Loucy (cell line): ENCODE measurements around the gene YIF1B.

Experiments used
- H2AFZ ChIP-seq: fragments of 200-600 bp; sonication (generic); 2 replicates; pipeline ENCODE4 v1.6.0; 2016; ENCODE audit warnings: antibody characterized with exemption, mild to moderate bottlenecking, low read length, moderate library complexity
- H3F3A ChIP-seq: fragments of 200-600 bp; 2 replicates; pipeline ENCODE4 v1.6.0; 2016; ENCODE audit warnings: antibody characterized with exemption, low read depth, mild to moderate bottlenecking
- H3K27me3 ChIP-seq: fragments of 200-600 bp; sonication (generic); 2 replicates; pipeline ENCODE4 v1.6.1; 2014; ENCODE audit warnings: low read length, mild to moderate bottlenecking; ENCODE audit not compliant: insufficient read depth, poor library complexity, severe bottlenecking
- H3K36me3 ChIP-seq: fragments of 200-600 bp; sonication (generic); 2 replicates; pipeline ENCODE4 v1.6.1; 2016; ENCODE audit warnings: low read length; ENCODE audit not compliant: insufficient read depth
- H3K4me1 ChIP-seq: fragments of 200-600 bp; sonication (generic); 2 replicates; pipeline ENCODE4 v1.5.1; 2014; ENCODE audit warnings: low read length, mild to moderate bottlenecking; ENCODE audit not compliant: insufficient read depth, poor library complexity, severe bottlenecking
- H3K4me2 ChIP-seq: fragments of 200-600 bp; sonication (generic); 2 replicates; pipeline ENCODE4 v1.6.0; 2014; ENCODE audit warnings: antibody characterized with exemption, low read length, low read depth, mild to moderate bottlenecking; ENCODE audit not compliant: poor library complexity, severe bottlenecking
- H3K4me3 ChIP-seq: fragments of 200-600 bp; sonication (generic); 2 replicates; pipeline ENCODE4 v1.5.1; 2014; ENCODE audit warnings: low read length, mild to moderate bottlenecking, mixed read lengths; ENCODE audit not compliant: poor library complexity, severe bottlenecking
- H3K79me2 ChIP-seq: fragments of 200-600 bp; sonication (generic); 2 replicates; pipeline ENCODE4 v1.6.1; 2014; ENCODE audit warnings: low read length; ENCODE audit not compliant: insufficient read depth
- H3K9ac ChIP-seq: fragments of 200-600 bp; sonication (generic); 2 replicates; pipeline ENCODE4 v1.6.0; 2014; ENCODE audit warnings: mild to moderate bottlenecking, low read depth, low read length, moderate library complexity; ENCODE audit not compliant: poor library complexity, severe bottlenecking
- H3K9me2 ChIP-seq: fragments of 200-600 bp; sonication (generic); replicated peaks from 2 replicates; pipeline ENCODE4 v1.6.1; 2016; ENCODE audit warnings: low read depth, low read length, mixed read lengths
- H3K9me3 ChIP-seq: fragments of 200-600 bp; sonication (generic); 2 replicates; pipeline ENCODE4 v1.6.1; 2014; ENCODE audit warnings: mild to moderate bottlenecking, antibody characterized with exemption, low read length, low read depth; ENCODE audit not compliant: insufficient read depth
- H4K20me1 ChIP-seq: fragments of 200-600 bp; sonication (generic); 2 replicates; pipeline ENCODE4 v1.6.0; 2014; ENCODE audit warnings: antibody characterized with exemption, low read length, mild to moderate bottlenecking; ENCODE audit not compliant: insufficient read depth, poor library complexity, severe bottlenecking
- EZH2phosphoT487 ChIP-seq: fragments of 200-600 bp; IDR thresholded peaks from 2 replicates; pipeline ENCODE4 v1.6.1; 2018; ENCODE audit warnings: antibody characterized with exemption, mild to moderate bottlenecking, moderate library complexity, borderline replicate concordance
- TF ChIP-seq, protein P1 (sequence below): fragments of 200-600 bp; sonication (generic); conservative IDR thresholded peaks from 2 replicates; pipeline ENCODE4 v1.5.1; 2014; ENCODE audit warnings: mild to moderate bottlenecking, antibody characterized with exemption, low read length

The YIF1B gene

GRCh38 chr19:38277969-38278680 is 37.6 kb downstream of the YIF1B start:
- Histone ChIP-seq H3K36me3 (peaks cover 14% of the 10 kb centered on the region; the same call in 1 of the 2 replicates), H3K79me2 (peaks cover 92% of the 10 kb centered on the region), H3K4me2 (no peak overlapping the region), H3K9ac (no peak overlapping the region), H3K9me2 (no peaks in the 10 kb centered on the region), H3K4me3 (no peak overlapping the region), H3K9me3 (no peaks in the 10 kb centered on the region), H3K4me1 (peaks cover 20% of the 10 kb centered on the region), H4K20me1 (peaks cover 26% of the 10 kb centered on the region), H3K27me3 (no peaks in the 10 kb centered on the region), H2AFZ (no peak overlapping the region), H3F3A (no peaks in the 10 kb centered on the region)
- TF ChIP-seq EZH2phosphoT487, result no peak
- TF ChIP-seq, protein P1, sequence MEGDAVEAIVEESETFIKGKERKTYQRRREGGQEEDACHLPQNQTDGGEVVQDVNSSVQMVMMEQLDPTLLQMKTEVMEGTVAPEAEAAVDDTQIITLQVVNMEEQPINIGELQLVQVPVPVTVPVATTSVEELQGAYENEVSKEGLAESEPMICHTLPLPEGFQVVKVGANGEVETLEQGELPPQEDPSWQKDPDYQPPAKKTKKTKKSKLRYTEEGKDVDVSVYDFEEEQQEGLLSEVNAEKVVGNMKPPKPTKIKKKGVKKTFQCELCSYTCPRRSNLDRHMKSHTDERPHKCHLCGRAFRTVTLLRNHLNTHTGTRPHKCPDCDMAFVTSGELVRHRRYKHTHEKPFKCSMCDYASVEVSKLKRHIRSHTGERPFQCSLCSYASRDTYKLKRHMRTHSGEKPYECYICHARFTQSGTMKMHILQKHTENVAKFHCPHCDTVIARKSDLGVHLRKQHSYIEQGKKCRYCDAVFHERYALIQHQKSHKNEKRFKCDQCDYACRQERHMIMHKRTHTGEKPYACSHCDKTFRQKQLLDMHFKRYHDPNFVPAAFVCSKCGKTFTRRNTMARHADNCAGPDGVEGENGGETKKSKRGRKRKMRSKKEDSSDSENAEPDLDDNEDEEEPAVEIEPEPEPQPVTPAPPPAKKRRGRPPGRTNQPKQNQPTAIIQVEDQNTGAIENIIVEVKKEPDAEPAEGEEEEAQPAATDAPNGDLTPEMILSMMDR, result no peak

DNA sequence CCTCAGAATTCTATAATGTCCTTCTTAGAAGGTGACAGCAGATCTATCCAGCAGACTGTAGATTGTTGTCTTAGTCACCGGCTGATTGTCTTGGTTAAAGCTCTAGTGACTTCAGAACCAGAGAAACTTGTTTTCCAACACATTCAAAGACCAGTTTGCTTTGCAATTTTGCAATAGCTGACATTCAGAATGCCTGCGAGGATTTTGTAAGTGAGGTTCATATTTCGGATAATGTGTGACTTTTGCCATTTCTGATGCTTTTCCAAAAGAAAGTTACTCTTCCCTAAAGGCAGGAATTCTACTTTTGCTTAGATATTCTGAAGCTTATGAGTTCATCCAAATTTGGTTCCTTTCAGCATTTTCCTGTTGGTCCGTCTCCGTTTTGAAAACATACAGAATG is 38.2 kb downstream of the YIF1B start:
- no peaks in the 10 kb centered on the region for H3K27me3 ChIP-seq
- no peaks in the 10 kb centered on the region for H3K9me2 ChIP-seq
- peaks cover 90% of the 10 kb centered on the region for H3K79me2 ChIP-seq
- no peaks in the 10 kb centered on the region for H3F3A ChIP-seq
- TF ChIP-seq EZH2phosphoT487, result no peak
- TF ChIP-seq, protein P1, result no peak
- no peak overlapping the region for H2AFZ ChIP-seq
- peaks cover 27% of the 10 kb centered on the region for H4K20me1 ChIP-seq
- H3K9ac ChIP-seq, result no peak overlapping the region
- H3K4me3 ChIP-seq, result no peak overlapping the region
- no peaks in the 10 kb centered on the region for H3K9me3 ChIP-seq
- H3K4me2 ChIP-seq, result no peak overlapping the region
- H3K4me1 ChIP-seq, result peaks cover 18% of the 10 kb centered on the region
- H3K36me3 ChIP-seq, result peaks cover 14% of the 10 kb centered on the region; the same call in 1 of the 2 replicates

GRCh38 chr19:38276942-38277517 is 38.7 kb downstream of the YIF1B start:
- H3K9ac ChIP-seq, result no peak overlapping the region
- no peak overlapping the region for H2AFZ ChIP-seq
- H3K27me3 ChIP-seq, result no peaks in the 10 kb centered on the region
- no peak overlapping the region for H3K4me3 ChIP-seq
- H4K20me1 ChIP-seq, result peaks cover 28% of the 10 kb centered on the region
- H3K79me2 ChIP-seq, result peaks cover 90% of the 10 kb centered on the region
- no peaks in the 10 kb centered on the region for H3K9me3 ChIP-seq
- H3K4me2 ChIP-seq, result no peak overlapping the region
- no peaks in the 10 kb centered on the region for H3K9me2 ChIP-seq
- peaks cover 14% of the 10 kb centered on the region; the same call in 1 of the 2 replicates for H3K36me3 ChIP-seq
- peaks cover 13% of the 10 kb centered on the region for H3K4me1 ChIP-seq
- no peaks in the 10 kb centered on the region for H3F3A ChIP-seq
- TF ChIP-seq, protein P1, result no peak
- no peak for TF ChIP-seq EZH2phosphoT487
